Uterus (tissue), 2 donors: ENCODE results near the gene TMEM258.

Source experiments
- CTCF ChIP-seq, 4 experiments: fragments of 200-600 bp in 2 of 4; fragments of 450-650 bp in 2 of 4; sonication (generic) in 2 of 4; IDR thresholded peaks; one replicate each; pipeline ENCODE4 v1.5.1; 2016 to 2019; ENCODE audit warnings: antibody characterized with exemption in 4 of 4, mild to moderate bottlenecking in 2 of 4, moderate library complexity in 1 of 4
- POLR2A ChIP-seq, 2 donors: fragments of 450-650 bp; IDR thresholded peaks; one replicate each; pipeline ENCODE4 v1.6.1; 2016; ENCODE audit warnings: antibody characterized with exemption in 2 of 2, mild to moderate bottlenecking in 1 of 2, moderate library complexity in 1 of 2

DNA sequence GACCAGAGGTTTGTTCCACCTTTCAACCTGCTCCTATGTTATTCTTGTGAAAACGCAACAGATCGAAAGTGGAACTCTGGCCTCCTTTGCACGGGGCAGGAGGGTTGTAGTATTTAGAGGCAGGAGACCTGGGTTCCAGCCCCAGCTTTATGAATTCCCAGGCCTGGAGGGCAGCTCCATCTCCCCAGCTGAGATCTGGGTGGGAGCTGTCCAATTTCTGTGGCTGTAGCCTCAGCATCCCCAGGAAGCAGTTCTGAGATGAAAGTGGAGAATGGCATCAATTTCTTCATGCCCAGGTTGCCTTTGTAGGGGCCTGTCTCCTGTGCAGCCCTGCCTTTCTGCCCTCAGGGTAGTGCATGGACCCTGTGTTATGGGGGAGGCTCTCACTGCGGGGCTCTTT, 39.8 kb upstream of the TMEM258 start:
- TF ChIP-seq CTCF (IDR thresholded peaks at IDR 0.05) (no peak), POLR2A (IDR thresholded peaks at IDR 0.05) (no peak)
